Measurements from ENCODE around the gene ATP10B. TPM values are rescaled to one million over a fixed set of nuclear protein-coding genes. Genes with fewer than 3 reads are reported as not detected.

ATP10B gene
- total RNA-seq, 2 experiments from 2014 or later, result not detected

GRCh38 chr5:160651692-160652645, 200.0 kb downstream of the ATP10B start:
- no peaks in the 10 kb centered on the region for H3K4me1 Mint-ChIP-seq
- no peak overlapping the region for H3K27ac Mint-ChIP-seq
- H3K36me3 Mint-ChIP-seq, result no peaks in the 10 kb centered on the region
- H3K4me3 Mint-ChIP-seq, result no peak overlapping the region
- H3K27me3 Mint-ChIP-seq, result peaks cover 3% of the 10 kb centered on the region
- no peaks in the 10 kb centered on the region for H3K9me3 Mint-ChIP-seq
- DNase-seq, result no peak

GRCh38 chr5:160649304-160649703, 202.7 kb downstream of the ATP10B start:
- H3K9me3 Mint-ChIP-seq, result no peaks in the 10 kb centered on the region
- no peak overlapping the region for H3K4me3 Mint-ChIP-seq
- H3K27ac Mint-ChIP-seq, result no peak overlapping the region
- H3K27me3 Mint-ChIP-seq, result no peaks in the 10 kb centered on the region
- no peak for DNase-seq
- no peaks in the 10 kb centered on the region for H3K36me3 Mint-ChIP-seq
- no peaks in the 10 kb centered on the region for H3K4me1 Mint-ChIP-seq

- no peak overlapping the region for H3K27ac Mint-ChIP-seq
- no peaks in the 10 kb centered on the region for H3K36me3 Mint-ChIP-seq
- H3K4me1 Mint-ChIP-seq, result no peaks in the 10 kb centered on the region
Observed at GRCh38 chr5:160646033-160646432, 206.0 kb downstream of the ATP10B start.

DNA sequence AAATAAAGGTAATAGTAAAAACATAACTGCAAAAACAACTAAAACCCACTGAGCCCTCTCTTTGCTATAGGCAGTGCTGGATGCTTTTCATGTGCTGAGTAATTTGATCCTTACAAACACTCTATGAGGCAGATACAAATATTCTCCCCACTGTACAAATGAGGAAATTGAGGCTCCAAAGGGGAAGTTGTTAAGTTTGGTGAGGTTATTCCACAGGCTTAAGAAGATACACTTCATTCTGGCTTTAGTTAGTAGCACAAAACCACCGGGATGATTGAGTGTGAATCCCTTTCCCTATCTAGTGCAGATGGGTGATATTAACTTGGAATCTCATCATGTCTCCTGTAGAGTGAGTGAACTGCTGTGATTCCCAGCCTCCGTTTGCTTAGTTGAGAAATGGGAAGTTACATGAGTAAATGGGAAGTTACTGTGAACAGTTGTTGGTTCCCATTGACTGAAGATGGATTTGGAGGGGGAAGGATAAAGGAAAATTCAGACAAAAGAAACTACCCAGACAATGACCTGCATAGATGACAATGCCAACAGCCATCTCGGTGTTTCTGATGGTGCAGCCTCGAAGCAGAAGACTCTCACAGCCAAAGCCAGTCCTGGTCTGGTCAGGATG, 208.3 kb downstream of the ATP10B start:
- DNase-seq, result no peak
- no peaks in the 10 kb centered on the region for H3K4me1 Mint-ChIP-seq
- no peak overlapping the region for H3K4me3 Mint-ChIP-seq
- H3K27ac Mint-ChIP-seq, result no peak overlapping the region
- H3K9me3 Mint-ChIP-seq, result no peaks in the 10 kb centered on the region
- H3K27me3 Mint-ChIP-seq, result no peaks in the 10 kb centered on the region
- no peaks in the 10 kb centered on the region for H3K36me3 Mint-ChIP-seq

More at GRCh38 chr5:160646033-160646432, 206.0 kb downstream of the ATP10B start:
- no peak overlapping the region for H3K4me3 Mint-ChIP-seq
- H3K27me3 Mint-ChIP-seq, result no peaks in the 10 kb centered on the region
- no peak for DNase-seq
- H3K9me3 Mint-ChIP-seq, result no peaks in the 10 kb centered on the region

DNA sequence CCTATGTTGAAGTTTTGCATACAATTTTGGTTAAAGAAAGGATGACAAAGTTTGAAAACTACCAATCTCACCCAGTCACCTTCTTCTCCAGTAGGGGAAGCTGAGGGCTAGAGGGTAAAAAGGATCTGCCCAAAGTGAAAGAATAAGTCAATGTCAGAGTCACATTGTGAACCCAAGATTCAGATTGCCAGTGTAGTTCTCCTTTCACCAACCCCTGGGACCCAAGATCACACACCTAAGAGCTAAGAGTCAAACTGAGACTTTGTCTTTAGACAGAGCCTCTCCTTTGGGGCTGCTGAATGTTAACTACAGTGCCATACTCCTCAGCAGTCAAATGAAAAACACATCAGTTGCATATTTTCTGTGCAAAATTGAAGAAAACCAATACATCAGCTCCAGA, 210.6 kb downstream of the ATP10B start:
- Mint-ChIP-seq H3K9me3 (no peaks in the 10 kb centered on the region), H3K27me3 (no peaks in the 10 kb centered on the region), H3K4me3 (no peak overlapping the region), H3K4me1 (no peaks in the 10 kb centered on the region), H3K27ac (no peak overlapping the region), H3K36me3 (no peaks in the 10 kb centered on the region)
- no peak for DNase-seq

DNA sequence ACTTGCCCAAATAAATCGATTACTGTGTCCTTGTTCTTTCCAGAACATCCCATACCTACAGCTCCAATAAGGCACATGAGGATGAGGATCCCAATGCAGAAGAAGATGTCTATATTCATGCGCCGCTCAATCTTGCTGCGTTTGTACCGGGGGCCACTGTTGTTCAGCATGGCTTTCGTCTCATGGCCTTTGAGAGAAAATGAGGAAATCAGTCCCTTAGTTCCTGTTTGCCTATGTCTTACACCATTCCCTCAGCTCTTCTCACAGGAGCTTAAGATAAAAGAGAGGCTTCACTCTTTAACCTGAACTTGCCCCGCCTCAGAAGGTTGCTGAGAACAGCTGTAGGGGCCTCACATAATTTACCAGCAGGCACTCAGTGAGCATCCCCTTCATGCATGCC, 211.6 kb downstream of the ATP10B start:
- Mint-ChIP-seq H3K4me1 (no peaks in the 10 kb centered on the region), H3K36me3 (no peaks in the 10 kb centered on the region), H3K27me3 (no peaks in the 10 kb centered on the region), H3K9me3 (no peaks in the 10 kb centered on the region), H3K27ac (no peak overlapping the region), H3K4me3 (no peak overlapping the region)
- DNase-seq, result no peak

- Mint-ChIP-seq H3K4me1 (no peaks in the 10 kb centered on the region), H3K27ac (no peak overlapping the region), H3K27me3 (no peaks in the 10 kb centered on the region), H3K9me3 (no peaks in the 10 kb centered on the region), H3K4me3 (no peak overlapping the region), H3K36me3 (no peaks in the 10 kb centered on the region)
- DNase-seq, result no peak
Observed at GRCh38 chr5:160638161-160638742, 213.8 kb downstream of the ATP10B start.

- Mint-ChIP-seq H3K36me3 (no peaks in the 10 kb centered on the region), H3K4me3 (no peak overlapping the region), H3K4me1 (no peaks in the 10 kb centered on the region), H3K27me3 (no peaks in the 10 kb centered on the region), H3K27ac (no peak overlapping the region), H3K9me3 (no peaks in the 10 kb centered on the region)
- no peak for DNase-seq
Observed at GRCh38 chr5:160637357-160638090, 214.5 kb downstream of the ATP10B start.

DNA sequence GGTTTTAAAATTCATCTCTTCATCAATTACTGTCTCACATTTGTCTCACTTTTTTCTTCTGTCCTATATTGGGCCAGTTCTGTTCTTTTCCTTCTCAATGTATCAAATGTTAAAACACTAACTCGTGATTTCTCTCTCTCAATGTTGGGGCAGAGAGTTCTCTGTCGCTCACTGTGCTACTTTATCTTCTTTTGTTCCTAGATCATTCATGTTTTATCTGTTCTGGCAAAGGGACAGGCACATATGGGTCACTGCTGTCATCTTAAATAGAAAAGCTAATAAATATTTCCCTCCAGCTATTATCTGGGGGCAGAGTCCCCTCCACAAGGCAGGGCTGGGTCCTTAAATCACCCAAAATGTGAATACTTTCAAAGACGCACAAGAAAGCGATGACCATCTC, 216.3 kb downstream of the ATP10B start:
- no peaks in the 10 kb centered on the region for H3K36me3 Mint-ChIP-seq
- no peaks in the 10 kb centered on the region for H3K9me3 Mint-ChIP-seq
- no peaks in the 10 kb centered on the region for H3K27me3 Mint-ChIP-seq
- H3K4me1 Mint-ChIP-seq, result no peaks in the 10 kb centered on the region
- no peak for DNase-seq
- H3K4me3 Mint-ChIP-seq, result no peak overlapping the region
- no peak overlapping the region for H3K27ac Mint-ChIP-seq

DNA sequence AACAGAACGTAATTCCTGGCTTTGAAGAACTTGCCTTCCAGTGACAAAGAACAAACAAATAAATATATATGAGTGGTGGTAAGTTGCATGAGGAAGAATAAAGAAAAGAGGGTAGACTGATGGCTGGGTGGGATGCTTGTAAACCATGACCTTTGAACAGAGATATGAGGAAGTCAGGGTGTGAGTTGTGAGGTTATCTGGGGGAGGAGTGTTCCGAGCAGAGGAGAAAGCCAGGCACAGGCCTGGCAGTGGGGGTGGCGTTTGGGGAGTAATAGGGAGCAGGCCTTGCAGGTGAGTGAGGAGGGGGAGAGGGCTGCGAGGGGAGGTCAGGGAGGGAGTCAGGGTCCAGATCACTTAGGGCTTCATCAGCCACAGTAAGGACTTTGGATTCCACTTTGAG, 217.0 kb downstream of the ATP10B start:
- Mint-ChIP-seq H3K27me3 (no peaks in the 10 kb centered on the region), H3K27ac (no peak overlapping the region), H3K9me3 (no peaks in the 10 kb centered on the region), H3K4me1 (no peaks in the 10 kb centered on the region), H3K36me3 (no peaks in the 10 kb centered on the region), H3K4me3 (no peak overlapping the region)
- no peak for DNase-seq

DNA sequence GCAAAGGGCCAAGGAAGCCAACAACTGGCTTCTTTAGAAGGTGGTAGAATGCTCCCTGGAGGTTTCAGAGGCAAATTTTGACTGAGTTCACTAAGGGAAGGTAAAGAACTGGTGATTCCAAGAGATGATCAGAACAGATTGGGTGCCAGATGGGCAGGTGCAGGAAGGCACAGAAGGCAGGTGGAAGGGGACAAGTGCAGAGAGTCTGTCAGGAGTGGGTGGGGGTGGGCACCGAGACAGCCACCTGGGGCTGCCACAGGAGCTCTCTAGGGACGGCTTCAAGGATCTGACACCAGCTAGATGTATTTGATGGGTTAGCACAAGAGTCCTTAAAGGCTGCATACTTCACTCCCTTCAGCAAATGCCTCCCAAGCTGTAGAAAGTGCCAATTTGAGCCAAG, 223.0 kb downstream of the ATP10B start:
- no peak overlapping the region for H3K27ac Mint-ChIP-seq
- no peaks in the 10 kb centered on the region for H3K9me3 Mint-ChIP-seq
- H3K27me3 Mint-ChIP-seq, result peaks cover 6% of the 10 kb centered on the region
- no peaks in the 10 kb centered on the region for H3K4me1 Mint-ChIP-seq
- DNase-seq, result no peak
- H3K36me3 Mint-ChIP-seq, result no peaks in the 10 kb centered on the region
- H3K4me3 Mint-ChIP-seq, result no peak overlapping the region

DNA sequence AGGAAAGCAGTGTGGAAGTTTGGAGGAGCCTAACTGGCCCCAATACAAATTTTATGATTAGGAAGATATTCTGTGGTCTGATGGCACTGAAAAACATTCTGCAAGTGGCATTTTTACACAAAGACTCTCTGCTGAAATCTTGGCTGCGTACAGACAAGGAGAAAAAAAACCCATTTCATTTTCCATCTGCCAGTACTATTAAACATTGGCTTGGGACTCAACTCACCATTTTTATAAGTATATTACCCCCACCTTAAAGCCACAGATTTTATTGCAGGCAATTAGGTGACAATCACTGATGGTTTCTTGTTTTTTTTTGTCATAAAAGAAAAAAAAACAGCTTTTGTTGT, 223.4 kb downstream of the ATP10B start:
- Mint-ChIP-seq H3K4me1 (no peaks in the 10 kb centered on the region), H3K36me3 (no peaks in the 10 kb centered on the region), H3K27me3 (peaks cover 6% of the 10 kb centered on the region), H3K9me3 (no peaks in the 10 kb centered on the region), H3K27ac (no peak overlapping the region), H3K4me3 (no peak overlapping the region)
- no peak for DNase-seq

DNA sequence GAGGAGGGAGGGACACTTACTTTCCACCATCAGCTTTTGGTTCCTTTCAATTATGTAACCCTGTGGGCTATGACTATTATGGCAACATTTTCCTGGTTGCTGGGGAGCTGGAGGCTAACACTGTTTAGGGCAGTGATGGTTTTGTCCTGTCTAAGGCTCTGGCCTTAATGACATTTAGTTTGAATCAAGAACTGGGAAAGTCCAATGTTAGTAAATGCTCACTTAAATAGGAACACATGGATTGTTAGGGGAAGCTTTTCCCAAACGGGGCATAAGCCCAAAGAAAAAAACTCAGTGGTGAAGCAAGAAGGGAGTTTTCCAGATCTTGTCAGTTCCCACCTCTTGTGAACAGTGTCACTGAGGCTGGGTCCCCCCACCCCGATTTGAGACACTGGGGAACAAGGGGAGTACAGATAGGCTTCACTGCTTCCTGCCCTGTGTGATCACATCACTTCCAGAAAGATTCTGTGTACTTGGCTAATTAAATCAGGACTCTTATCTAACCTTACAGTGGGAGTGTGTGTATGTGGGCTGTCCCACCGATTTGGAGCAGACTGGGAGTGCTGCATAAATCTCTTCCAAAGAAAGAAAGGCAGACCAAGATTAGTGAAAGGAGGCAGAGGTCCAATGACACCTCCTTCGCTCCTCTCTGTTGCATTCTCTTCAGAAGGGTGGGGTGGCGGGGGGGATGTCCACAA, 223.9 kb downstream of the ATP10B start:
- Mint-ChIP-seq H3K9me3 (no peaks in the 10 kb centered on the region), H3K4me1 (no peaks in the 10 kb centered on the region), H3K36me3 (no peaks in the 10 kb centered on the region), H3K4me3 (no peak overlapping the region), H3K27ac (no peak overlapping the region), H3K27me3 (peaks cover 6% of the 10 kb centered on the region)
- no peak for DNase-seq

DNA sequence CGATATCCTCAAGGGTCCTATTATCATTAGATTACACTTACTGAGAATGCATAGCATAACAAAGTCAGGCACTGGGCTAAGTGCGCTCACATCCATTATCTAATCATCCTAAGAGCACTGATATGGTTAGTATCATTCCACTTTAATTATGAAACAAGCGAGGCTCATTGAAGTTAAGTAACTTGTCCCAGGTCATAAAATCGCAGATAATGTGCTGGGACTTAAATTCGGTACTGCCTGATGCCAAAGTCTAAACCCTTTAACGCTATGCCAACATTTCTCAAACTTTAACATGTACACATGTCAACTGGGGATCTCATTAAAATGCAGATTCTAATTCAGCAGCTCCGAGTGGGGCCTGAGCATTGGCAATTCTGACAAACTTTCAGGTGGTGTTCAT, 225.7 kb downstream of the ATP10B start:
- Mint-ChIP-seq H3K4me1 (no peaks in the 10 kb centered on the region), H3K9me3 (no peaks in the 10 kb centered on the region), H3K27ac (no peak overlapping the region), H3K4me3 (no peak overlapping the region), H3K36me3 (no peaks in the 10 kb centered on the region), H3K27me3 (peaks cover 6% of the 10 kb centered on the region)
- no peak for DNase-seq

DNA sequence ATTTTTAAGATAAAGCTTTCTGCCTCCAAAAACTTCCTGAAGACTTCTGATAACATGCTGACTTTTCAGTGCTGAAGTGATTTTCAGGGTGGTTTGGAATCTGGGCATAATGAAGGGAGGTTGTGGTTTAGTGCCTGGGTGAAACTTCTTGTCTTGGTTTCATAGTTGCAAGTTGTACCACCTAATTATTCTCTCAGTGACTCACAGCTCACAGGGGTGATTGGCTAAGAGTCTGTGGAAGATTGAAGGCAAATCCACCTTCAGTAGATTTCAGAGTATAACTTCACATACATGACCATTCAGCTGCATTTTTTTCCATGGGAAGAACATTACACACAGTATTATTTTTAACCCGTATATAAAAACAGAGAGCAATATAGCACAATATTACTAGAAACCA, 230.5 kb downstream of the ATP10B start:
- no peaks in the 10 kb centered on the region for H3K4me1 Mint-ChIP-seq
- no peaks in the 10 kb centered on the region for H3K27me3 Mint-ChIP-seq
- H3K9me3 Mint-ChIP-seq, result no peaks in the 10 kb centered on the region
- no peaks in the 10 kb centered on the region for H3K36me3 Mint-ChIP-seq
- no peak overlapping the region for H3K27ac Mint-ChIP-seq
- DNase-seq, result no peak
- H3K4me3 Mint-ChIP-seq, result no peak overlapping the region
